GM19455 (cell line): ENCODE measurements around the gene HDAC9.

ENCODE experiments used
- ATAC-seq: cut with Tn5 transposase; IDR thresholded peaks from one replicate; pipeline ENCODE4 v1.9.1; 2021; ENCODE audit not compliant: unreplicated experiment

The HDAC9 gene

DNA sequence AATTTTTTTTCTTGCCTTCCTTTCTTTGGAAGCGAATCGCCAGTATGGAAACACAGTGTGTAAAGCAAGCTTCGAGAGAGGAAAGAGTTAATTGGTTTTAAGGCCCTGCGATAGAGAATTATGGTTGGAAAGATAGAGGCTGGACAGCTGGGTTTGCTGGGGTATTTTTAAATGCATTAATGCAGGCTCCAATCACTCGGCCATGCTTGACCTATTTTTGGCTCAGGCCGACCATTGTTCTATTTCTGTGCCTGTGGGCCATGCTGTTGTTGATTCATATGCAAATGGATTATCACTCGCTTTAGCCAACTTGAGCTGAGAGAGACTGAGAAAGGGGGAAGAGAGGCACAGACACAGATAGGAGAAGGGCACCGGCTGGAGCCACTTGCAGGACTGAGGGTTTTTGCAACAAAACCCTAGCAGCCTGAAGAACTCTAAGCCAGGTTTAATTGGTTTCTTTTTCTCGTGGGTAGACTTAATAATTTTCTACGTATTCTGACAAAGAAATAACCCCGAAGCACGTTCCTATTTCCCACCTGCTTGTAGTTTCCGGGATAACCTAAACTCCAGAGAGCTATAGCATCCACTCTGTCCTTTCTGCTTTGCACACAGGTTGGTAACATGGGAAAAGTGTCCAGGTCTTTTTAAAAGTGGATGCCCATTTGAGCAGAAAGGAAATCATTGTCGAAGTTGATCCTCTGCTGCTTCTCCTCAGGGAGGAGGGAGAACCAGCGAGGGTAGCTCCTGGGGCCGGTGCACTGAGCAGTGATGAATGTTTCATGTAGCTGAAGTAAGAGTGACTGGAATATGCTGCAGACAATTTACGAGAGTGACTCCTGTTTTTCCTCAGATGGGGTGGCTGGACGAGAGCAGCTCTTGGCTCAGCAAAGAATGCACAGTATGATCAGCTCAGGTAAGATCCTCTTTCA lies at the start of gene HDAC9:
TSS of gene HDAC9 (plus strand) at position 338 of the 929 bp plus-strand sequence. CDS start at position 892, 554 bp downstream.
- peak; percentile 89 for ATAC-seq

DNA sequence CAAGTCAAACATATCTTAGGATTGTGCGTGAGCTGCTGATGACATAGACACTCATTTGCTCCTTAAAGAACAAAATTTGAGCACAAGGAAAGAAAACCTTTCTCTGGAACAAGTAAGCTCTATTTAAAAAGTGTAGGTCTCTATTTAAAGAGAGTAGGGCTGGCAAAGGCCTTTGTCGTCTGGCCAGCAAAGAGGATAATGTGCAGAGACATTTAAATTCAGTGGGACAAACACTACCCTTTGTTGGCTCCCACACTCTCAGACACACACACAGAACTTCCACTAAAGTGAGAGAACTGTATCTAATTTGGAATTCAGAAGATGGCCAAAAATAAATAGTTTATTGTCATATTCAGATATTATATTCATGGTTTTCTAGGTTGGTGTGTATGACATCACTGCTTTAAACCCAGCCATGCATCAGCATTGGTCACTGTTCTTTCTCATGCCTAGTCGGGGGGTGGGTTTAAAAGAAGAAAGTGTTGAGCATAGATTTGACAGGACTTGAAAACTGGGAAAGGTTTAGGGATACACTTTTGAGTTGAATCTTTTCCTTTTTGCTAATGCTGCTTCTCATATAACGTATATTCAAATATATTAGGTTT lies 49.5 kb upstream of the HDAC9 start:
- no peak for ATAC-seq

DNA sequence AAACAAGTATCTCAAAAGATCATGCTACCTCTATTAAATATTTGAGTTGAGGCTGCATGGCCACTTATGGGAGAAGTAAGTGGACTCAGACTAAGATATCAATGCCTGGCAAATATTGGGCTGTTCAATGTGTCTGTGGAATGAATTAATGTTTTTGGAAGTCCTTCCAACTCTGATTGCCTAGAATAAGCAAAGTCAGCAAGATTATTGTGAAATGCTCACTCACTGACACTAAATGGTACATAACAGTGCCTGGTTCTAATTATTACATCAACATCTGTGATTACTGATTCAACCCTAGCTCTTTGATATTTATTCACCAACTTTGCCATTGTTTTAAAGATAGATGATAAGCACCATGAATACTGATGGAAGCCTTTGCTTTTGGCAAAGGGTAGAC lies 45.5 kb upstream of the HDAC9 start:
- ATAC-seq: no peak

DNA sequence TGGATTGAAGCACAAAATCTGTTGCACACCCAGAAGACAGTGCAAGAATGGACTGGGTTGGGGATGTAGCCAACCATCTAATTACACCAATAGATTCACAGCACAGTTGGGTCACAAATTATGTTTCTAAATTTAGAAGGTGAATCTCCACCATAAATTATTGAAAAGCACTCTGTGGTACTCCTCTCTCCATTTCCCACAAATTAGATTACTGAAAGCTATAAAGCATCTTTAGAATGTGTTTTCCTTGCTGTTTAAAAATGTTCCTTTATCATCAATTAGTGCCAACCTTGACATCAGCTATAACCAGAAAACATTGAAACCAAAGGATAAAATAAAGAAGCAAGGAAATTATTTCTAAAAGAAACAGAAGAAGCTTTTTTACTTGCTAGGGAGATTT lies 39.9 kb upstream of the HDAC9 start:
- ATAC-seq: no peak

DNA sequence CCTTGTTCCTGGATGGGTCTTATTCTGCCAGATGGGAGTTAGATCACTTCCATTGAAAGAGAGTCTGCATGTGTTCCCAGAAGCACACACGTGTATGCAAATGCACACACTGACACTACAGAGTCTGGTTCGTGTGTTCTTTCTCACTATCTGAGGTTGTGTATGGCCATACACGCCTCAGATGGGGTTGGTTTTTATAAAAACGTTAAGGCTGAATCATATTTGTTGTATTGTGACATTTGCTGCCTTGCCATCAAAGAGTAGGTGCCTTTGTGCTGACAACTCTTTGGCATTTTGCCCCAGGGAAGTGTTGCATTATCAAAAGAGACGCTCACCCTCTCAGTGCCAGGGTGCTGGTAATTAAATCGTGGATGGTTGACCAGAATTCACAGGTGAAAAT lies 37.7 kb upstream of the HDAC9 start:
- ATAC-seq: no peak

DNA sequence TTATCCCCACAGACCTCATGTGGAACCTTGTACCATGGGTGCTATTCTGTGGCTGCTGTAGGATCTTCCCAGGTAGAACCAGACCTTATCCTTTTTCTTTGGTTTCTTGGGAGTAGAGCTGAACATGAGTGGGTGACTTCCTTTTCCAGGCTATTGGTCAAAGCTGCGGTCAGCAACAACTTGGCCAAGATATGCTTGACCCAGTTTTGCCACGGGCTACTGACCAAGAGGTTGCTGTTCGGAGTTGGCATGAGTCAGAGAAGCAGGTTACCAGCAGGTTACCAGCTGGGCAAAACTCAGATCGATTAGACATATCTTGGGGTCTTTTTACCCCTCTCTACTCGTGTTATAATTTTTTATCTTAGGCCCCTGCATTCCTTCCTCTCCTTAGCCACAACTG lies 36.7 kb upstream of the HDAC9 start:
- ATAC-seq: no peak

DNA sequence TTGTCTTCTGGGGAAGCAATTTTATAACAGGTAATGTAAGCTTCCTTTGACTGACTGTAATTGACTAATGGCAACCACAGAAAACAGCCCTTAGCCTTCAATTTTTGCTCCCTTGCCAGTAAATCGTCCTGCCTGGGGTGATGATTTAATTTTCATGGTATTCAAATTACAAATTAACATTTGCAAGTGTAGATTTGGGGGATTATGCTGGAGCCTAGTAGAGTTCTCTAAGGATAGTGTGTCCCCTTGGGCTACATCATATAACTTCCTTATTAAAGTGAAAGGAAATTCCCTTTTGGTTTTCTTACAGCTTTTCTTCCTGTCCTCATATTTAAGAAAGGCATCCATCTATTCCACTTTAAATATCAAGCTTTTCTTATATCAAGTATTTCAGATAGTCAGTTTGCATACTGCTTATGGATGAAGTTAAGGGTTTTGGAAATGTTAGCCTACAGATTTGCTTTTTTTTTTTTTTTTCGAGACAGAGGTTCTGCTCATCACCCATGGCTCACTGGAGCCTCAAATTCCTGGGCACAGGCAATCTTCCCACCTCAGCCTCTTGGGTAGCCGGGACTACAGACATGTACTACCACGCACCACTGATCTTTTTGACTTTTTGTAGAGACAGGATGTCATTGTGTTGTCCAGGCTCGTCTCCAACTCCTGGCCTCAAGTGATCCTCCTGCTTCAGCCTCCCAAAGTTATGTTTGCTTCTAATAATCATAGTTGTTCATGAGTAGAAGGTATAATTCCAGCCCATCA lies 35.9 kb upstream of the HDAC9 start:
- no peak for ATAC-seq

DNA sequence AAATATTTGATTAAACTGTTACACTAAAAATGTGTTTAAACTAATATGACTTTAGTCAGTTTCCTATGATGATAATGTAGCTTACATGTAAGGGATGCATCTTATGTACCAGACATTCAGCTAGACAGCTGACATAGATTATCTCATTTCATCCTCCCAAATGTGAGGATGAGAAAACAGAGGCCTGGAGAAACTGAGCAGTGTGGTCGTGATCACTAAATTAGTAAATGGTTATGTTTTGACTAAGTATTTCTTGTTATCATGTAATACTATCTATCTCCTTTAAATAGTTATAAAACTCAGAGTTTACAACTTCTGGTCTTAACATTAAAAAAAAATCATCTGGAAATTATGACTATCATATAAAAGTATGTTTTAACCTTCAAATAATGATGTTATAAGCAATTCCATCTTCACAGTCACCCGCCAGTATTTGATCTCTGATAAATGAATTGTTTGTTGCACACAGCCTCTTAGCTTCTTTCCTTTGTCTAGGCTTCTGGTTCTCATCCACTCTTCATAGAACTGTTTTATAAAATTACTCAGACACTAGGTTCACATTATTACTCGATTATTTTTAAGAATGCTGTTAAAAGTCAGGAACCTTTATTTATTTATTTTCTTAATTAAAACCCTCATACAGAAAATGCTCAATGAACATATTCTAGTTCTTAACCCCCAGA lies 33.6 kb upstream of the HDAC9 start:
- no peak for ATAC-seq

DNA sequence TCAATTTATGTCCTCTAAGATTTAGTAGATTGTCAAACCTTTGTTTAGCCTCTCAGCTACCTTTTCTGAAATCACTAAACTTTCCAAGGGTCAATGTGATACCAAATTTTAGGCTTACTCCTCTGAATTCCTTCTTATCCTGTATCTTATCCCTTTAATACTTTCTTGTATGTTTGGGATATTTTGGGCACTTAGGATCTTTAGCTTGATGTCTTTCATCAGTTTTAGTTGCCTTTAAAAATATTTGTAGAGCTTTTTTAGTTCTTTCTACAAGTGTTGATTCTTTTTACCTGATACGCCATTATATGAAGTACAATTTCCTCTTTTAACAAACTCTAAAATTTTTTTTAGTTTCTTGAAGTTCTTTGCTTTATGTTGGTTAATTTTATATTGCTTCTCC lies 30.7 kb upstream of the HDAC9 start:
- no peak for ATAC-seq

DNA sequence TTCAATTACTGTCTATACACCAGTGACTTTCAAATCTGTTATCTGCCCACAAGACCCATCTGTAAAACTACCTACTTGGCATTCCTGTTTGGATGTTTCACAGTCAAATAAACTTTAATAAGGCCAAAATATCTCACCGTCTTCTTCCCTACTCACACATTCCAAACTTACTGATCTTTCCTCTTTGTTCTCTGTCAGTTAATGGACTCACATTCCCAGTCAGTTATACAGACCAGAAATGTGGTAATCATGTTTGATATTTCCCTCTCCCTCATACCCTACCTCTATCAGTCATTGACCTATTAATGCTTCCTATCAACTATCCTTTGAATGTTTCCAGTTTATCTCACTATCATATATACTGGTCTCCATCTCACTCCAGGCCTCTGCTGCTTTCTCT lies 28.5 kb upstream of the HDAC9 start:
- no peak for ATAC-seq

DNA sequence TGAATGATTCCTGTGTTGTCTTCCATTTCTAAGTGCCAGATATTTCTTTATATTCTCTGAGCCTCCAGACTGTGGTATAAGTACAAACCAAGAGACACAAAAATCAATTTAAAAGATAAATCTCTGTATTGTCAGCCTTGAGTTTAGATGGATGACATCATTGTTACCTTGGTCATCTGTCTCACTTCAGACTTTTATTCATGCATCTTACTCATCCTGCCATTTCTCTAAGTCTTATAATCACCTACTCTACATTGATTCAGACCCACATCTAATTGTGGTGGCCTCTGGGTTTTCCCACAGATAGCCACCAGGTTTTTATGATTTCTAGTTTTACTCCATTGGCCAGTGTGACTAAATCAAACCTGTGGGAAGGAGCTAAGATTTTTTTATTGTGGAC lies 26.8 kb upstream of the HDAC9 start:
- ATAC-seq: no peak

DNA sequence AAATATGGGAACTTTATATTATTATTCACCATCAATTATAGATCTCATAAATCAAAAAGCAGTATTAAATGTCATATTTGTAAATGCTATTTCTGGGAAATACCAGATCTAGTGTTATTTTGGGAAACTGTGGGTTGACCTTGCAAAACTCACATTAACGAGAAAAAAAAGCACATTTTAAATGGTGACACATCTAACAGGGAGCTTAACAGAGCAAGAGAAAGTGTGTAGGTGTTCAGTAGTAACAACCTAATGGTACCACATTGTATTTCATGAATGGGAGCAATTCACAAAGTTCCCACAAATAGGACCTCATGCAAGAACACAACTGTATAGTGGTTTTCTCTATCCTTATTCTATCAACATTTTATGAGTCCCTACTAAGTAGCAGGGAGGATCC lies 26.2 kb upstream of the HDAC9 start:
- no peak for ATAC-seq

DNA sequence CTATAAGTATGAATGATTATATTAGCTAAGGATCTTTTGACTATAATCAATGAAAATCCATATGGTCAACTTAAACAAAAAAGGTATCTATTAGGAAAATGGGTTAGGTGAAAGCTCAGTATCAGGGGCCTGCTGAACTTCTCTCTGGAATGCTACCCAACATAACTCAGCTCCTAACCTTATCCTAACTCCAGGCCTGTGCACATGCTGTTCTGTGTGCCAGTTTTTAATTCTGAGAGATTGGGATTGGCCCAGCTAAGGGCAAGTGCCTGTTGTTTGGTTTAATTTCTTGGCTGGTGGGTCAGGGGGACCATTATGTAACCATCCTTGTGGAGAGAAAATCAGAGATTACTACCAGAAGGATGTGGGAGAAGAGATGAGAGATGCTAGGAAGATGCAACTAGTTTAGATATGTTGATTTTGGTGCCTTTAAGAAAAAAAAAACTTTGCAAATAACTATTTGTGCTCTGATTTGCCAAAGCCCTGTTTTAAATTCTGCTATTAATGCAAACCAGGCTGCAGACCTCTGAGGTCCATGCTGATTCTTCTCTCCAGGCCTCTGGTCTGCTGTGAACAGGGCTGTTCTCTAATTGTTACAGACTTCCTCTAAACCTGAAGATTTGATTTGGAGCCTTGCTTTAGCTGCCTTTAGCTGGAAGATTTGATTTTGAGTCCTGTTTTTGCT lies 23.9 kb upstream of the HDAC9 start:
- no peak for ATAC-seq

DNA sequence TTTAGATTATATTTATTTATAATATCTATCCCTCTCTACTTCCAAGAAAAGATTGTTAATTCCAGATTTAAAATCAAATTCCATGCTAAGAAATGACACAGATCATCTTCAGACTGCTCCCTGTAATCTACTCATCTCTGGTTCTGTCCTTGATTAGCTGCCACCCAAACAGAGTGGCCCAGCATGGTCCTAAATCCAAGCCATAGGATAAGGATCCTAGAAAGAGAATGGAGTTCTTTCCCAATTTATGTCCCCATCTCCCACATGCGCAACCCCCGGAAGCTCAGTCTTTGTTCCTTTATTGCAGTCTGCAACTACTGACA lies 23.4 kb upstream of the HDAC9 start:
- no peak for ATAC-seq

DNA sequence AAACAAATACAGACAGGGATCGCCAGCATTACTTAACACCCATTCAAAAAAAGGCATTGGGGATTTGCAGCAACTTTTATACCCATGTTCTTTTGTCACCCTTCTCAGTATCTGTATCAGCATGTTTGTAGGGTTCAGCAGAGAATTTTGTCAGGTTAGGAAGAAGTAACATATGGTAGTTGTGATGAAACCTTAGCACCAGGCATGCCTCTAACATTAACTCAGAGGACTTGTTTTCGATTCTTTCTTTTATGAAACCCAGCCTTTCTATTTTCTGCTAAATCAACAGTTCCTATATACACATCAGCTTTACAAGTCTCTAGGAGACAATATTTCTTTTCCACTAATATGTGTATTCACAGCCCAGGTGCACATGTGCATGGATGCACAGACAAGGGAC lies 22.4 kb upstream of the HDAC9 start:
- no peak for ATAC-seq

DNA sequence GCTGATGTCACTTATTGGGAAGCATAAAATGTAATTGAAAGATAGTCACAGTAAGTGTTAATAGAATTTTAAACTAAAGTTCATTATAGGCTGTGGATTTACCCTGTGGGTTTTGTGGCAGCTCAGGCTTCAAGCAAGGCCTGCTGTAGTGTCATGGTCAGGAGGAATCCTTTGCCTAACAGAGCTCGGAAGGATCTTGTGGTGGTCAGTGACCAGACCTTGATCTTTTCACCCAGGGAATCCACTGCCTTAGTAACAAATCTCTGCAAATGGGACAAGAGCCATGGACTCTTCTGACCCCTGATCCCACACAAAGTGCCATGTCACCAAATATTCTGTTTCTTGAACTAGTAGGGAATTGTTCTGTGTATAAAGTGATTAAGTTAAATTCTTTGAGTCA lies 20.6 kb upstream of the HDAC9 start:
- ATAC-seq: no peak

DNA sequence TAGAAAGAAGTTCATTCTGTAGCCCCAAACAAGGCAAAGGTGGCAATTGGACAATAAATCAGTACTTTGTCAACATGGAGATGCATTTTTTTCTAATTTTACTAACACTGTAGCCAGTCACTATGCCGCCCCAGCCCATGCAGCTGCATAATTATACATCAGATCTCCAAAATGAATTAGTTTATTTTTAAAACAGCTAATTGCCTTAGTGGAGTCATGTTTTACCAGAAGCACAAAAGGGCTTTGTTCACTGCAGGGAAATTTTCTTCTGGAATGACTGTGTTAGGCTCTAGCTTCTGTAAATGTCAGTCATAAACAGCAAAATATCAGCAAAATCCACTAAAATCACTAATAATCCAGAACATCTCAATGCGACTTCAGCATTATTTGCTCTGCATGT lies 20.1 kb upstream of the HDAC9 start:
- ATAC-seq: no peak

DNA sequence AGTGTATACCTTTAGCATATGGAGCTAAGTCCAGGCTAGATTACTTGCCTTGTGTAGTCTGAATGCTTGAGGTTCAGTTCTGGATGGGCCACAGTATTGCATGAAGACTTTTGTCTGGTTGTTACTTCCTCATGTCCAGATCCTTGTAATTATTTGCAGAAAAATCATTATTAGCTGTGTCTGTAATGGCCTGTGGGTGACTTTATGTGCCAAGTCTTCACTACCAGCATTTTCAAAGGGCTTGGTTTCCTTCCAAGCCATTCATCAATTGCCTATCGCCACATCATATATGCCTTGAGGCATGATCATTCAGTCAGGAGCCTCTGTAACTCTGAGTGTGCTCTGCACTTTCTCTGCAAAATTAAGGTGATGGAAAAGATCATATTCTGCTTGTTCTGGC lies 13.8 kb upstream of the HDAC9 start:
- no peak for ATAC-seq

DNA sequence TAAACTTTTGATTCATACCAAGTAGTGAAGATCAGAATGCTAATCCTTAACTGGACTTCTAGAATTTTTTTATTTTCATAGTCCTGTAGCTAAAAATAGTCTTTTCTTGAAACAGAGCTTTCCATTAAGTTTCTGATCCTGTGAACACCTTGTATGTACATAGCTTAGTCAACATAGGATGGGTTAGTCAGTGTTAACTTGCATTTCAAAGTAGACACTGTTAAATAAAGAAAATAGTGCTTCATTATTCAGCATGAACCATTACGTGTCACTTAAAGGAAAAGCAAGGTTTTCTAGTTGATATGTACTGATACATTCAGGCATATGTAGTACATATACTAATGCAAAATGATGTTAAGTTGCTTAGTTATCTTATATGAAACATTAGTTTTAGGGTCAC lies 7.5 kb upstream of the HDAC9 start:
- no peak for ATAC-seq

DNA sequence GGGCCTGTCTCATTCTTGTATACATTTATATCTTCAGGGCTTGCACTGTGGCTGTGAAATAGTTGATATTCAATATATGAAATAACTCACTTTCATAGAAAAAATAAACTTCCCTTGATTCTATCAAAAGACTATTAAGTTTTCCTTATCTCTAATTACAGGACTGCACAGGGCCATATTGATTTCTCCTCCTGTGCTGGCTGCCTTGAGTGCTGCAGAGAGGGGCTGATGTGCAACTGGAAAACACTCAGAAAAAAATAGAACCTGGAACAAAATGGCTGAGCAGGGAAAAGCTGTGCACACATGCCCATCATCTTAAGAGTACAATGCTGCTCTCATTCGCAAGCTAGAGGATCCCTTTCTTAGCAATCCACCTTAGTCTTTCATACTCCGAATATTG lies 5.9 kb upstream of the HDAC9 start:
- ATAC-seq: no peak

DNA sequence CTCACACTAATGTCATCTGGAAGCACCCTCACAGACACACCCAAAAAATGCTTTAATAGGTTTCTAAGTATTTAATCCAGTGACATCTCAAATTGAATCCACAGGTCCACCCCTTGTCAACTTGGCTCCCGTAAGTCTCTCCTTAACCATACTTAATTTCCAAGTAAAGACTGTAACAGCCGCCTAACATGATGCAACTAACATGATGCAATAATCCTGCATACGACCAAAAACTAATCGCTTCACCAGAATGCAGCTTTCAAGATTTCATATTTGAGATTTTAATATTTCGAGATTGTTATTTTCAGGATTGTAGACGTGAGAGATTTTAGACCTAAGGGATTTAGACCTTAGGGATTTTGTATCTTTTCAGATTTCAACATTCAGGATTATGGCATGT lies 3.7 kb upstream of the HDAC9 start:
- ATAC-seq: no peak
